GM12878 (cell line): Measurements from ENCODE around the gene ZNF10.

Source experiments
- FOXK2 ChIP-seq: fragments of 450-650 bp; IDR thresholded peaks from 2 replicates; pipeline ENCODE4 v1.6.1; 2017; ENCODE audit warnings: mild to moderate bottlenecking, moderate library complexity
- KDM1A ChIP-seq: fragments of 200-600 bp; sonication (generic); IDR thresholded peaks from 2 replicates; pipeline ENCODE4 v1.6.1; 2016; ENCODE audit warnings: borderline replicate concordance
- MYC ChIP-seq: IDR thresholded peaks from 2 replicates; pipeline ENCODE4 v1.6.1; 2011; ENCODE audit warnings: mild to moderate bottlenecking, low read length, moderate library complexity, inconsistent platforms; ENCODE audit not compliant: insufficient read depth, insufficient replicate concordance, insufficient read length, severe bottlenecking
- RAD21 ChIP-seq: IDR thresholded peaks from 2 replicates; pipeline ENCODE4 v1.6.1; 2011; ENCODE audit warnings: mild to moderate bottlenecking, low read depth, low read length, moderate library complexity; ENCODE audit not compliant: insufficient read depth
- STAT3 ChIP-seq: IDR thresholded peaks from 2 replicates; pipeline ENCODE4 v1.6.1; 2011; ENCODE audit warnings: low read depth, low read length, improper control_type of control experiment

DNA sequence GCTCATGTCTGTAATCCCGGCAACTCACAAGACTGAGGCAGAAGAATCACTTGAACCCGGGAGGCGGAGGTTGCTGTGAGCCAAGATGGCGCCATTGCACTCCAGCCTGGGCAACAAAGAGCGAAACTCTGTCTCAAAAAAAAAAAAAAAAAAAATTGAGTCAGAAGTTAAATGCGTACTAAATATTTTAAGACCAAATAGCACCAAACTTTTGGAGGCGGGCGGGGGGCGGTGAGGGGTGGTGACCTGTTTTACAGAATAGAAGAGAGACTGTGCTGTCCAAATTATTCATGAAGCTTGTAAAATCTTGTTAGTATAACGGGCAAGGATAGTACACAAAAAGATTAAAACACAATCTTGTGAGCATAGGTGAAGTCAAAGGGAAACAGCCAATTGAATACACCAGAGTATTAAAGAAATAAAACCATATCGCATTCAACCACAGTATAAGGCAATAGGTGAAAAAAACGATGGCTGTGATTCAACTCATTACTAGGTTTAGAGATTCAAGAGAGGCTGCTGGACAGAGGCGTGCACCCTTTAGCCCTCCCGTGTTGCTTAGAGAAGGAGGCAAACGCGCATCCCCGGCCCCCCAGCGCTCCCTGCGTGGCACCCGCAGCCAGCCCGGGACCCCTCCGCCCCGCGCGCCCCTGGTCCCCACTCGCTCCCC lies 924 bp upstream of the ZNF10 start:
- TF ChIP-seq MYC (no peak), RAD21 (no peak), KDM1A (no peak), FOXK2 (no peak), STAT3 (no peak)
